Activated CD8-positive, alpha-beta T cell treated with anti-CD3 and anti-CD28 coated beads for 36 hours (primary cell): ENCODE measurements around the gene FCN2. TPM values are rescaled to one million over a fixed set of nuclear protein-coding genes. Genes with fewer than 3 reads are reported as not detected.

ENCODE experiments used
- ATAC-seq: fragments of 200-7000 bp; cut with Tn5 transposase; one replicate; pipeline ENCODE4 v1.10.0; 2021; ENCODE audit warnings: mild to moderate bottlenecking, moderate library complexity
- CTCF ChIA-PET: fragments of 350-600 bp; sonication (Branson Sonifier 250); formaldehyde crosslinking; loops from one replicate; lab custom pipeline; 2021; ENCODE audit warnings: antibody characterized with exemption; lab: Charles Lee
- POLR2A ChIA-PET: fragments of 350-600 bp; sonication (Branson Sonifier 250); formaldehyde crosslinking; loops from one replicate; lab custom pipeline; 2021; ENCODE audit warnings: antibody characterized with exemption; lab: Charles Lee
- DNase-seq: peaks from one replicate; pipeline ENCODE4 v3.0.0-alpha.2; 2020
- H3K27ac Mint-ChIP-seq: one replicate; pipeline ENCODE4 v1.8.0; 2021; ENCODE audit warnings: mild to moderate bottlenecking, mixed read lengths
- H3K27me3 Mint-ChIP-seq: one replicate; pipeline ENCODE4 v1.8.0; 2021; ENCODE audit warnings: mixed read lengths
- H3K36me3 Mint-ChIP-seq: one replicate; pipeline ENCODE4 v1.8.0; 2021; ENCODE audit warnings: low read depth, mixed read lengths
- H3K4me1 Mint-ChIP-seq: one replicate; pipeline ENCODE4 v1.8.0; 2021; ENCODE audit warnings: low read depth, mixed read lengths
- H3K4me3 Mint-ChIP-seq: one replicate; pipeline ENCODE4 v1.8.0; 2021; ENCODE audit warnings: mild to moderate bottlenecking, moderate library complexity, mixed read lengths
- H3K9me3 Mint-ChIP-seq: one replicate; pipeline ENCODE4 v1.8.0; 2021; ENCODE audit warnings: mixed read lengths
- CTCF ChIP-seq: fragments of 200-600 bp; IDR thresholded peaks from one replicate; pipeline ENCODE4 v1.8.0; 2022; ENCODE audit warnings: antibody characterized with exemption, mild to moderate bottlenecking
- intact Hi-C: fragments of 100-400 bp; cut with micrococcal nuclease; formaldehyde crosslinking; loops from one replicate; pipeline ENCODE4 v1.10.0; 2022
- total RNA-seq, 2 experiments: library from RNA; stranded (reverse); gene quantifications; one replicate each; pipeline ENCODE4 v1.2.3, GENCODE V29; 2021

The FCN2 gene
- total RNA-seq, 2 experiments from 2014 or later, result not detected

- ATAC-seq (no peak), DNase-seq (no peak)
- intact Hi-C loops, result no loop called here
- H3K36me3 Mint-ChIP-seq, result no peaks in the 10 kb centered on the region
- TF ChIP-seq CTCF, result no peak
- peaks cover 4% of the 10 kb centered on the region for H3K9me3 Mint-ChIP-seq
- no peaks in the 10 kb centered on the region for H3K4me1 Mint-ChIP-seq
- no peak overlapping the region for H3K4me3 Mint-ChIP-seq
- peaks cover 2% of the 10 kb centered on the region for H3K27me3 Mint-ChIP-seq
- POLR2A ChIA-PET, result no interaction called here
- CTCF ChIA-PET, result no interaction called here
- no peak overlapping the region for H3K27ac Mint-ChIP-seq
Measured at GRCh38 chr9:134918646-134919045, 38.0 kb downstream of the FCN2 start.

- no peak for TF ChIP-seq CTCF
- Mint-ChIP-seq H3K27ac (no peak overlapping the region), H3K4me3 (no peak overlapping the region), H3K9me3 (peaks cover 4% of the 10 kb centered on the region), H3K4me1 (no peaks in the 10 kb centered on the region), H3K36me3 (no peaks in the 10 kb centered on the region), H3K27me3 (peaks cover 2% of the 10 kb centered on the region)
- CTCF ChIA-PET, result no interaction called here
- POLR2A ChIA-PET, result no interaction called here
- ATAC-seq (no peak), DNase-seq (no peak)
- intact Hi-C loops, result no loop called here
Measured at GRCh38 chr9:134919303-134919702, 38.7 kb downstream of the FCN2 start.

- H3K4me1 Mint-ChIP-seq, result no peaks in the 10 kb centered on the region
- CTCF ChIA-PET, result no interaction called here
- DNase-seq (no peak), ATAC-seq (no peak)
- no peak overlapping the region for H3K27ac Mint-ChIP-seq
- intact Hi-C loops, result no loop called here
- POLR2A ChIA-PET, result no interaction called here
- H3K36me3 Mint-ChIP-seq, result no peaks in the 10 kb centered on the region
- TF ChIP-seq CTCF, result no peak
- no peak overlapping the region for H3K4me3 Mint-ChIP-seq
- H3K9me3 Mint-ChIP-seq, result peaks cover 4% of the 10 kb centered on the region
- peaks cover 3% of the 10 kb centered on the region for H3K27me3 Mint-ChIP-seq
Measured at GRCh38 chr9:134922066-134922931, 41.7 kb downstream of the FCN2 start.

GRCh38 chr9:134922932-134923240 is 42.3 kb downstream of the FCN2 start:
- Mint-ChIP-seq H3K27ac (no peak overlapping the region), H3K4me1 (no peaks in the 10 kb centered on the region), H3K4me3 (no peak overlapping the region), H3K27me3 (peaks cover 3% of the 10 kb centered on the region), H3K9me3 (peaks cover 4% of the 10 kb centered on the region), H3K36me3 (no peaks in the 10 kb centered on the region)
- CTCF ChIA-PET, result no interaction called here
- POLR2A ChIA-PET, result no interaction called here
- intact Hi-C loops, result no loop called here
- ATAC-seq (no peak), DNase-seq (no peak)
- no peak for TF ChIP-seq CTCF

GRCh38 chr9:134923466-134923865 is 42.9 kb downstream of the FCN2 start:
- DNase-seq (no peak), ATAC-seq (no peak)
- H3K9me3 Mint-ChIP-seq, result peaks cover 4% of the 10 kb centered on the region
- no peaks in the 10 kb centered on the region for H3K4me1 Mint-ChIP-seq
- TF ChIP-seq CTCF, result no peak
- no peaks in the 10 kb centered on the region for H3K36me3 Mint-ChIP-seq
- H3K4me3 Mint-ChIP-seq, result no peak overlapping the region
- intact Hi-C loops, result no loop called here
- CTCF ChIA-PET, result no interaction called here
- POLR2A ChIA-PET, result no interaction called here
- H3K27me3 Mint-ChIP-seq, result peaks cover 3% of the 10 kb centered on the region
- H3K27ac Mint-ChIP-seq, result no peak overlapping the region
